Spinal cord (tissue), 10 donors: Measurements from ENCODE around the gene LRP1B. TPM values are rescaled to one million over a fixed set of nuclear protein-coding genes. Genes with fewer than 3 reads are reported as not detected.
A peak's percentile ranks its signal among the peaks of the same experiment; 100 is the strongest.
"Not testable (repeated sequence)": the region's sequence is repeated elsewhere in the genome, so short reads cannot be mapped to it uniquely, and the experiment has no call there.

Source experiments
- DNase-seq, 6 donors: peaks; one replicate each; pipeline versions ENCODE4 v3.0.0 to v3.0.0-alpha.2; 2013 to 2015; ENCODE audit warnings: low spot score in 6 of 6, low read depth in 4 of 6
- H3K27ac ChIP-seq: one replicate; pipeline ENCODE4 v1.5.1; 2013; ENCODE audit warnings: low read depth, low read length, control low read depth
- H3K27me3 ChIP-seq: one replicate; pipeline ENCODE4 v1.6.1; 2013; ENCODE audit warnings: low read length; ENCODE audit not compliant: control insufficient read depth, insufficient read depth
- H3K36me3 ChIP-seq: one replicate; pipeline ENCODE4 v1.6.1; 2013; ENCODE audit warnings: low read length; ENCODE audit not compliant: control insufficient read depth, insufficient read depth
- H3K4me1 ChIP-seq: one replicate; pipeline ENCODE4 v1.6.1; 2013; ENCODE audit warnings: low read length; ENCODE audit not compliant: control insufficient read depth, insufficient read depth
- H3K4me3 ChIP-seq: one replicate; pipeline ENCODE4 v1.5.1; 2013; ENCODE audit warnings: low read depth, low read length, control low read depth
- H3K9me3 ChIP-seq: one replicate; pipeline ENCODE4 v1.6.1; 2013; ENCODE audit warnings: low read length; ENCODE audit not compliant: control insufficient read depth, insufficient read depth
- WGBS: methylation state at CpG from one replicate; pipeline ENCODE4 v1.1.5; 2013; ENCODE audit warnings: missing lambda C conversion rate; ENCODE audit not compliant: insufficient coverage; 5-methylcytosine and 5-hydroxymethylcytosine counted together
- polyA plus RNA-seq, 2 donors: library from polyadenylated mRNA; unstranded; fragments of 120-200 nt; gene quantifications; one replicate each; pipeline ENCODE4 v1.2.1, GENCODE V29; 2013; ENCODE audit not compliant: insufficient read length in 2 of 2
- total RNA-seq, 2 donors: library from RNA; depleted of rRNA in 1 of 2; stranded (reverse); fragments of 120-200 nt in 1 of 2; fragments of >200 nt in 1 of 2; gene quantifications; one replicate each; pipeline versions ENCODE4 v1.2.3 to v1.2.4, GENCODE V29; 2013 to 2014
- donor health status: healthy.

LRP1B gene
- total and polyA plus RNA-seq, 4 donors, result 22.1 to 70.2 (median 32.1) TPM

GRCh38 chr2:140440815-140441214, 1690.0 kb downstream of the LRP1B start:
- no peaks in the 10 kb centered on the region for H3K4me1 ChIP-seq
- no peak overlapping the region for H3K27ac ChIP-seq
- no peaks in the 10 kb centered on the region for H3K27me3 ChIP-seq
- WGBS, result no CpG with 5 or more reads among the region's 2 CpGs
- no peak overlapping the region for H3K4me3 ChIP-seq
- H3K36me3 ChIP-seq, result no peaks in the 10 kb centered on the region
- no peak for DNase-seq
- H3K9me3 ChIP-seq, result no peaks in the 10 kb centered on the region

GRCh38 chr2:140436936-140437335, 1693.9 kb downstream of the LRP1B start:
- WGBS, result 92% methylated on average over 4 of the region's 5 CpGs
- H3K27ac ChIP-seq, result no peak overlapping the region
- H3K4me3 ChIP-seq, result no peak overlapping the region
- no peak for DNase-seq
- H3K36me3 ChIP-seq, result no peaks in the 10 kb centered on the region
- no peaks in the 10 kb centered on the region for H3K9me3 ChIP-seq
- no peaks in the 10 kb centered on the region for H3K27me3 ChIP-seq
- H3K4me1 ChIP-seq, result no peaks in the 10 kb centered on the region

GRCh38 chr2:140427033-140427432, 1703.8 kb downstream of the LRP1B start:
- 97% methylated on average over 17 of the region's 18 CpGs for WGBS
- not testable (repeated sequence) for H3K27ac ChIP-seq, H3K36me3 ChIP-seq, H3K27me3 ChIP-seq, H3K4me3 ChIP-seq, H3K4me1 ChIP-seq, DNase-seq, H3K9me3 ChIP-seq

- DNase-seq, result no peak
- no peaks in the 10 kb centered on the region for H3K4me1 ChIP-seq
- no CpG with 5 or more reads among the region's 2 CpGs for whole genome bisulfite sequencing
Measured at GRCh38 chr2:140424471-140424870, 1706.3 kb downstream of the LRP1B start.

GRCh38 chr2:140422759-140423158, 1708.1 kb downstream of the LRP1B start:
- 100% methylated on average over 2 of the region's 7 CpGs for WGBS
- Histone ChIP-seq H3K9me3 (no peaks in the 10 kb centered on the region), H3K4me1 (no peaks in the 10 kb centered on the region), H3K4me3 (no peak overlapping the region), H3K36me3 (no peaks in the 10 kb centered on the region), H3K27ac (no peak overlapping the region), H3K27me3 (no peaks in the 10 kb centered on the region)
- peak in 2 of 6 donors; percentile 26 to 44 for DNase-seq

More at GRCh38 chr2:140424471-140424870, 1706.3 kb downstream of the LRP1B start:
- Histone ChIP-seq H3K9me3 (no peaks in the 10 kb centered on the region), H3K27ac (no peak overlapping the region), H3K27me3 (no peaks in the 10 kb centered on the region), H3K36me3 (no peaks in the 10 kb centered on the region), H3K4me3 (no peak overlapping the region)

GRCh38 chr2:140417504-140417903, 1713.3 kb downstream of the LRP1B start:
- no peak for DNase-seq
- Histone ChIP-seq H3K4me1 (no peaks in the 10 kb centered on the region), H3K9me3 (no peaks in the 10 kb centered on the region), H3K36me3 (no peaks in the 10 kb centered on the region), H3K4me3 (no peak overlapping the region), H3K27me3 (no peaks in the 10 kb centered on the region), H3K27ac (no peak overlapping the region)
- no CpG with 5 or more reads among the region's 3 CpGs for WGBS

DNA sequence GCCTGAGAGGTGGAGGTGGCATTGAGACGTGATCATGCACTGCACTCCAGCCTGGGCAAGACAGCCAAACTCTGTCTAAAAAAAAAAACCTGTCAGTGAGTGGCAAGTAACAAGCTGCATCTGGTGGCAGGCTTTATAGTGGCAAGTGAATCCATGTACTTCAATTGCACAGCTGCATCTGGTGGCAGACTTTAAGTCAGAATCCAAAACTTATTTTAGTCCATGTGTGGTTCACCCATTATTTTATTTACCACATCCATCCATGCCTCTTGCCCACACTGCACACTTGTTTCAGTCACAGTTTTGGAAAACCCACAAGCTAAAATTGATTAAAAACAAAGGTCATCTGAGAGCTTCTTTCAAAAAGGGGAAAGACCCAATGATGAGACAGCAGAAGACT, 1714.2 kb downstream of the LRP1B start:
- Histone ChIP-seq H3K27ac (no peak overlapping the region), H3K9me3 (no peaks in the 10 kb centered on the region), H3K36me3 (no peaks in the 10 kb centered on the region), H3K4me3 (no peak overlapping the region), H3K27me3 (no peaks in the 10 kb centered on the region), H3K4me1 (no peaks in the 10 kb centered on the region)
- WGBS, result 91% methylated on average over 1 of the region's 1 CpG
- DNase-seq, result no peak

- H3K27me3 ChIP-seq, result not testable (repeated sequence)
Measured at GRCh38 chr2:140415035-140415434, 1715.8 kb downstream of the LRP1B start.

DNA sequence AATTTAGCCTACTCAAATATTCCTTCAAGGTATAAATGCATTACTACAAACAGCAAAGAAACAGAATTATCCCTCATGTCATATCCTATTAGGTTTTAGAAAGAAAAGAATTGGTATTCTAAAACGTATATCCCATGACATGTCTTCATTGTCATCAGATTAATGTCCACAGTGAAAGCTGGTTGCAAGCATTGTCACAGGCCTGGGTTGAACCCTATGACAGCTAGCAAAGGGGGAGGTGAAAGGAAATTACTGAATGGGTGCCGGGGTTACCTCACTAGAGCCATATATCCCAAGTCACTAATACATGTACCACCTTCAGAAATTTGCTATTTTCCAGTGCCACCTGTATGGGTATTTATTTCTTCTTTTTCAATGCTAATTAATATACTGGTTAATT, 1720.1 kb downstream of the LRP1B start:
- Histone ChIP-seq H3K4me3 (no peak overlapping the region), H3K4me1 (no peaks in the 10 kb centered on the region), H3K36me3 (no peaks in the 10 kb centered on the region), H3K27ac (no peak overlapping the region), H3K9me3 (no peaks in the 10 kb centered on the region), H3K27me3 (no peaks in the 10 kb centered on the region)
- WGBS, result no CpG with 5 or more reads among the region's 2 CpGs
- no peak for DNase-seq

More at GRCh38 chr2:140415035-140415434, 1715.8 kb downstream of the LRP1B start:
- WGBS, result 80% methylated on average over 3 of the region's 4 CpGs
- DNase-seq, H3K27ac ChIP-seq, H3K4me1 ChIP-seq, H3K9me3 ChIP-seq, H3K36me3 ChIP-seq, H3K4me3 ChIP-seq: not testable (repeated sequence)

DNA sequence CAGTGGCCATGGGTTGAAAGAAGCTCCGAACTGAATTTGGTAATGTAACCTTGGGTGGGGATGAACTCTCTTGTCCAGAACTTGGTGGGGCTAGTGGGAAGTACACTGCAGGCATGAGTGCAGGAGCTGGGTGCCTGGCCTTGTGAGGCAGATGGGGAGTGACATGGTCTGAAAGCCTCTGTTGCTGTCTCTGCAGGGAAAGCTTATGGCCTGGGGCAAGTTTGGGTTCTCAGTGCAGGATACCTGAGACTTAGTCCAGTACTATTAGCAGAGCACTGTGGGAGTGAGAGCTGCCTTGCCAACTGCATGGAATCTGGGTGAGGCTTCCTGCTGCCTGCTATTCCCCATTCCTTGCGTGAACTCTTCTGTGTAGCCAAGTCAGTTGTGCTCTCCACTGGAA, 1729.8 kb downstream of the LRP1B start:
- H3K4me3 ChIP-seq, result no peak overlapping the region
- 95% methylated on average over 2 of the region's 2 CpGs for WGBS
- H3K9me3 ChIP-seq, result peaks cover 2% of the 10 kb centered on the region
- H3K36me3 ChIP-seq, result no peaks in the 10 kb centered on the region
- H3K27me3 ChIP-seq, result no peaks in the 10 kb centered on the region
- no peak for DNase-seq
- no peak overlapping the region for H3K27ac ChIP-seq
- H3K4me1 ChIP-seq, result no peaks in the 10 kb centered on the region
